GM19043 (cell line): ENCODE results near the gene ZNF652.
A peak's percentile ranks its signal among the peaks of the same experiment; 100 is the strongest.
"Not testable (repeated sequence)": the region's sequence is repeated elsewhere in the genome, so short reads cannot be mapped to it uniquely, and the experiment has no call there.

Experiments used
- ATAC-seq: cut with Tn5 transposase; IDR thresholded peaks from one replicate; pipeline ENCODE4 v1.9.1; 2021; ENCODE audit warnings: low read depth; ENCODE audit not compliant: unreplicated experiment

The ZNF652 gene

DNA sequence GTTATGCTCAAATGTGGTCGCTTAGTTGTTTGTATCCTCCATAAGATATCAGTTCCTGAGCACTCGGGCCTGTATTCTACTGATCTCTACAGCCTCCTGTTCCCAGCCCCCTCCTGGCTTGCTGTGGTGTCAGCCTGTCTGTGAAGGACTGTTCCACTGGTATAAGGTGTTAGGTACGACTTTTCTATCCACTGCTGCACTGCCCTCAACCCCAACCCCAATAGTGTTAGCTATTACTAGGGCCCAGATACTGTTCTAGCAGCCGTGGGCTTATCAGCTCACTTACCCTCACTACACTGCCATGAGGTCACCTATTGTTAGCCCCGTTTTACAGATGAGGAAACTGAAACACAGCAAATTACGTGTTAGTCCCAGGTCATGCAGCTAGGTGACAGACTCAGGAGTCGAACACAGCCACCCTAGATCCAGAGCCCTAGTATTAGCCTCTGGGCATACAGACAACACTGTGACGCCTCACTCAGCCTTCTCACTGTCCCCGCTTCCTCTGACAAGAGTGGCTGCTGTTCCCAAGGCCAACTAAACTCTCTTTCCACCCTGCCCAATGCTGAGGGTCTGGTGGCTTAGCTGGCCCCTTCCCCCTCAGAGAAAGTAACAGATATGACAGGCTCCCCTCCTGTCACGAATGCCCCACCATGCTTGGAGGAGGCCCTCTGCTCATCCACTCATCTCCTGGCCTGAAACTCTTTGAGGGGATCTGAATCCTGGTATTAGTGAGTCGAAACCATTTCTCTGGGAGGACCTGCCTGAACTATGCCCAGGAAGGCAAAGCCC, 25.6 kb upstream of the ZNF652 start:
- no peak for ATAC-seq

DNA sequence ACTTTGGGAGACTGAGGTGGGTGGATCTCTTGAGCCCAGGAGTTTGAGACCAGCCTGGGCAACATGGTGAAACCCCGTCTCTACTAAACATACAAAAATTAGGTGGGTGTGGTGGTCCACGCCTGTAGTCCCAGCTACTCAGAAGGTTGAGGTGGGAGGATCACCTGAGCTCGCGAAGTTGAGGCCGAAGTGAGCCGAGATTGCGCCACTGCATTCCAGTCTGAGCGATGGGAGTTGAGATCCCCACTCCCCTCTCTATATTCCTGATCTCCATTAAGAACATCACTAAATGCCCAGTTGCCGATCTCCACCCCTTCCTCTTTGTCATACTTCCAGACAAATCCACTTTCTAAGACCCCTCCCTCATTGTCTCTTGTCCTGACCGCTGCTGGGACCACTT, 24.3 kb upstream of the ZNF652 start:
- ATAC-seq: no peak

DNA sequence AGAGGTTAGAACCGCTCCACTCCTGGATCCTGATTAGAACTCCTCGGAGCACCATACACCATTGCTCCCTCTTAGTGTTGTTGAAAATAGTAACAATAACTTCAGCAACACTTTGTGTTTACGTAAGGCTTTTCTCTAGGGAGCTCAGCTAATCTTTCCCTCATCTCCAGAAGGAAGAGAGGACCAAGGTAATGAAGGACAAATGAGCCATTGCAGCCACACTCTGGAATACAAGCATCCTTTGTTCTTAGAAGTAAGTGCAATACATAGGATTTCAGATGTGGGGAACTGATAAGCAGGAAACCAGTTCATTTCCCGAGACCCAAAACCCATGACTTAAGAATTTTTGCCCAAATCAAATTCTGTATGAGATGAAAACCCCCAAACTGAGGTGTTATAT, 22.9 kb upstream of the ZNF652 start:
- no peak for ATAC-seq

DNA sequence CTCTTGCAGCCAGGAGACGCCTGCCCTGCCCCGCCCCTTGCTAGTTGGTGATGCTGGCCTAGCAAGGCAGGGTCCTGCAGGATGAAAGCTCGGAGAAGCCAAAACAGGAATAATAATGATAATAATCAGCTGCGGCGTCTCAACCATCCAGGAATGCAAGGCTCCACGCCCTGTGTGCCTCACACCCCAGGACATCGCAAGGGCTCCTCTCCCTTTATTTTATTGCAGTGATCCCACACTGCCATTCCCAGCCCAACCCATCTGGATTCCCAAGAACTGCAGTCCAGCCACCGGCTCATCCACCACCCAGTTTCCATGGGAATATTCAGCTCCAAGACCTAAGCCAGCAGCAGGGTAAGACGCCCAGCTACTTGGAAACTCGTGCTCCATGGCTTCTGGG, 21.0 kb upstream of the ZNF652 start:
- no peak for ATAC-seq

DNA sequence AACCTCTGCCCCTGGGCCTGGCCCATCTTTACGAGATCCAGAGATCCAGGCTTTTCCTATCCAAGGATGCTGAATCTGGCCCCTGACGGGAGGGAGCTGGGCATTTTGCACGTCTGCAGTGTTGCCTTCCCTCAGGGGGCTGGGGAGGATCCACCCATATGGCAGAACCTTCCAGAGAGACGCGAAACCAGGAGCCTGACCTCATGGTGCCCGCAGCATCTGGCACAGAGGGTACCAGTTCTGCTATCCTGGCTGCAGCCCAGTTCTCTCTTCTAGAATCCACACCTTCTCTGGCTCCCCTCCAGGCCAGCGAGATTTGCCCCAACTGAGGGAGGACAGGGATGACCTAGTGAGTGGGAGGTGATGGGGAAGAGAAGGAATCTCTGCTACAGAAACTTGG, 20.5 kb upstream of the ZNF652 start:
- ATAC-seq: no peak

DNA sequence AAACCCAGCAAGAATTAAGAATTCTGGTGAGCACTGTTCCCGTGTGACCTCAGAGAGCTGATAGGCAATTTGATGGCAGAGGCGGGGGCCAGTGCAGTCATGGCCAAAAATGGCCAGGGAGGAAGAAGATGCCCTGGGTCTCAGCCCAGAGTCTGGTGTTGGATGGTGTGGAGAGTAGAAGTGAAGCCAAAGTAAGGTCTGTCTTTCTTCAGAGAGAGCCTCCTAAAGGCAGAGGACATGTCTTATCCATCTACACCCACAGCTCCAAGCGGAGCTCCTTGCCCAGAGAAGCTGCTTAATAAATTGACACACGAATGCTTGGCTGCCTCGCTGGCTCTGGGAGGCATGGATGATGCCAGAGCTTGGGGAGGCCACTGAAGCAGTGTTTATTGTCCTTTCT, 19.7 kb upstream of the ZNF652 start:
- ATAC-seq: no peak

DNA sequence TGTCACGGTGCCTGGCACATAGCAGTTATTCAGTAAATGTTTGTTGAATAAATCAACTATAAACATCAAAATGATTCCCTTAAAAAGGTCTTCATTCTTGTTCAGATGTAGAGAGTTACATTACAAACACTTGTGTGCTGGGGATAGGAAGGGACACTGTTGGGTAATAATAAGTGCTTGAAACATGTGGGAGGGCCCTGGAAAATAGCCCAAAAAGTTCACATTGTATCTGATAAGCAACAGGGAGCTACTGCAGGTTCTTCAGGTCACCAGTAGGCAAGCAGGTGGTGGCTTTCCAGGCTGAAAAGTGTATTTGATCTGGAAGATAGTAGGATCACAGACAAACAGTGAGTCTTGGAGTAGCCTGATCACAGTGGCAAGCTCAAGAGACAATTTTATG, 19.0 kb upstream of the ZNF652 start:
- ATAC-seq: no peak

DNA sequence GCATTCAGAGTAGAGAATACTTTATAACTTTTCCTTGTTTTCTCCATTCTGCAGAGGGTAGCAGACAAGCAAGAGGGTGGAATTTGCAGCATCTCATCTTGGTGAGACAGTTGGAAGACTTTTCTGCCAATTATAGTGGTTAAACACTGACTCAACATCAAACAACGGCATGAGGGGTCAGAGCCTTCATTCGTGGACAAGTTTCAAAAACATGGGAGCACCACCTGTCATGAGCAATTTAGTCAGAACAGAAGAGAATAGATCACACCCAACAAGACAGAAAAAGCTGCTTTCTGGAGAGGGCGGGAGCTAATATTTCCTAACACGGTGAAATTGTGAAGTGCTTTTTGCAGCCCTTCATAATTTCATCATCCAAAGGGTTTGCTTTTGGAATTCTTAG, 17.9 kb upstream of the ZNF652 start:
- no peak for ATAC-seq

DNA sequence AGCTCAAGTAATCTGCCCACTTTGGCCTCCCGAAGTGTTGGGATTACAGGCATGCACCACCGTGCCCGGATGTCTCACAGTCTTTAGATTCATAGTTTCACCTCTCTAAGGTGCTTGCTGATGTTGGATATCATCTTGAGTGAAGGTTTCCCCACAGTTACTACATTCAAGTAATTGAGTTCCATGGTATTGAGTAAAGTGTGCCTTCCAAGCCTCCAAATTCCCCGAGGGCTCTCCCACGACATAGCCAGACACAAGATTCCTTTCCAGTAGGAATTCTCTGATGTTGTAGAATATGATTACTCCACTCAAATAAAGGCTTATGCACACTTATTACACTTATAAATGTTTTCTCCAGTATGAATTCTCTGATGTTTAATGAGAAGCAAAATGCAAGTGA, 16.3 kb upstream of the ZNF652 start:
- ATAC-seq: no peak

DNA sequence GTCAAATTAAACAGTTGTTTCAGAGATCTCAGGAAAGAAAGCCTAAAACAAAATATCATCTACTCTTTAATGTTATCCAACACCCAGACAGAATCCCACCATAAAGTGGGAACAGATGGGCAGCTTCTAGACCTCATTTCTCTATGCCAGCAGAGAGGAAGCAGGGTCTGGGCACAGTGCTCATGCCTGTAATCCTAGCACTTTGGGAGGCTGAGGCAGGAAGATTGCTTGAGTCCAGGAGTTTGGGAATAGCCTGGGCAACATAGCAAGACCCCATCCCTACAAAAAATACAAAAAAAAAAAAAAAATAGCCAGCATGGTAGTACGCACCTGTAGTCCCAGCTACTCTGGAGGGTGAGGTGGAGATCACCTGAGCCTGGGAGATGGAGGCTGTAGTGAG, 13.5 kb upstream of the ZNF652 start:
- ATAC-seq: no peak

DNA sequence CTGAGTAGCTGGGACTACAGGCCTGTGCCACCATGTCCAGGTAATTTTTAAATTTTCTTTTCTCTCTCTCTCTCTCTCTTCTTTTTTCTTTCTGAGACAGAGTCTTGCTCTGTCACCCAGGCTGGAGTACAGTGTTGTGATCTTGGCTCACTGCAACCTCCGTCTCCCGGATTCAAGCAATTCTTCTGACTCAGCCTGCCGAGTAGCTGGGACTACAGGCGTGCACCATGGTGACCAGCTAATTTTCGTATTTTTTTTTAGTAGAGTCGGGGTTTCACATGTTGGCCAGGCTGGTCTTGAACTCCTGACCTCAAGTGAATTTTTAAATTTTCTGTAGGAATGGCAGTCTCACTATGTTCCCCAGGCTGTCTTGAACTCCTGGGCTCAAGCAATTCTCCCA, 11.1 kb upstream of the ZNF652 start:
- ATAC-seq: no peak

DNA sequence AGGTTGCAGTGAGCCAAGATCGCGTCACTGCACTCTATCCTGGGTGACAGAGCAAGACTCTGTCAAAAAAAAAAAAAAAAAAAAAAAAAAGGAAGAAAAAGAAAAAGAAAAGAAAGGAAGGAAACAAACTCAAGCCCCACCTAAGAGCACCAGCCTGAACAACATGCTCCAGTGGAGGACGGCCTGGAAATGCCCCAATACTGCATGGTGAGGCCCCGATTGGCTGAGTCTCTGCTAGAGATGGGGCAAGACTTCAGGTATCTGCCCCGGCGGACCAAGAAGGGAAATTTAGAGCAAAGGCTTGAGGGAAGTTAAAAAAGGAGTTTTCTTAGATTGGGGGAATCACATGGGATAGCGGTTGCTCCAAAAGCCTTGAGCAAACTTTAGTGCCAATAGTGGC, 10.4 kb upstream of the ZNF652 start:
- ATAC-seq: no peak

DNA sequence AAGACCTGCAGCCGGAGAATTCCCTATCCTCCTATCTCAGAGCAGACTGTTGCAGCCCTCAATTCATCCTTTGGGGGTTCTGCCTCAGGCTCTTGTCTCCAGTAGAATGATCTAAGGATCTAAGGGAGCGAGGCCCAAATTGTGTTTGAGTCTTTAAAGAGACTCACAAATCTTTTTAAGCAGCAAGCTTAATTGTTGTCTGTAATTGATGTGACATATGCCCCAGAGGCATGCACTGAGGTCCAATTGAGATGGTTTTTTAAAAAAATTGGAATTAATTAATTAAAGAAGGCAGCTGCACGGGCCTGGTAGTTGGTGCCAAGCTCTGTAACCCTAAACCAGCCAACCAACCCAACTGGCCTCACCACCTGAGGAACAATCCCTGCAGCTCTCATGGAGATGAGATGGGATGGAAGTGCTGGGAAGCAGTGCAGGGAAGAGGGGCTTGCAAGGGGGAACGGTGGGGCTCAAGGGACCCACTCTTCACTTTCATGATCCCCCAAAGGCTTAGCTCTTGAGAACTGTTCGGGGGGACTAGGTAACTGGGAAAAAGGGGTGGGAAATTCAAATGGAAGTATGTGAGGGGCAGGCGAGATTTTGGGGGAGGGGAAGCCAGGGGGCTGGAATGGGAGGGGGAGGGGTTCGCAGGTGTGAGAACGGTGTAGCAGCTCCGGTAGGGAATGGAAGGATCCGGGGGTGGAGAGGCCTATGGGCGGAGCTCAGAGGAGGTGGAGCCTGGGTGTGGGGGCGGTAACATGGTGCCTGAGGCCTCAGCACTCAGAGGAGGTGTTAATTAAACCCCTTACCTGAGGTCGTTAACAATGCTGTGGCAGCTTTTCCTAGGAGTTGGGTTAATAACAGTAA, 9.2 kb upstream of the ZNF652 start:
- no peak for ATAC-seq

DNA sequence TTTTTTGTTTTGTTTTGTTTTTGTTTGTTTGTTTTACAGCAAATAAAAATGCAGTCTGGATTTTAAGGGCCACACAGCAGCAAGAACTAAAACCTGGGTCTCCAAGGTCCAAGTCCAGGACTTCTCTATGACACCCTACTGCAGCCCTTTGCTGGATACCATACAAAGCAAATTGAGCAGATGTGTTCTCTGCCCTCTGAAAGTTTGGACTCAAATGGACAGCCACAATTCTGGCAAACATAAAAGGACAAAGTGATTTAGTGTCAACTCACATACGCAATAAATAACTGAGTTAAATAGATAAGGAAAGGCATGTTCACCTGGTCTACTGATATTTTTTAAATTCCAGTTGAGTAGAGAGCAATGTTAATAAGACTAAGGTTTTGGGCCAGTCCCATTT, 7.7 kb upstream of the ZNF652 start:
- ATAC-seq: no peak

DNA sequence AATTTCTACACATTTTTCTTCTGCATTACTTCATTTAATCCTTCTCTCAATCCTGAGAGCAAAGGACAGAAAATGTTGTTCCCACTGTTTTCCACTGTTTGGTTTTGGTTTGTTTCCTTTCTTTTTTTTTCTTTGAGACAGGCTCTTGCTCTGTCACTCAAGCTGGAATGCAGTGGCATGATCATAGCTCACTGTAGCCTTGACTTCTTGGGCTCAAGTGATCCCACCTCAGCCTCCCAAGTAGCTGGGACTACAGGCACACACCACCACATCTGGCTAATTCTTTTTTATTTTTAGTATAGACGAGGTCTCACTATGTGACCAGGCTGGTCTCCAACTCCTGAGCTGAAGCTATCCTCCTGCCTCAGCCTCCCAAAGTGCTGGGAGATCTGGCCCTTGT, 7.0 kb upstream of the ZNF652 start:
- ATAC-seq: no peak

DNA sequence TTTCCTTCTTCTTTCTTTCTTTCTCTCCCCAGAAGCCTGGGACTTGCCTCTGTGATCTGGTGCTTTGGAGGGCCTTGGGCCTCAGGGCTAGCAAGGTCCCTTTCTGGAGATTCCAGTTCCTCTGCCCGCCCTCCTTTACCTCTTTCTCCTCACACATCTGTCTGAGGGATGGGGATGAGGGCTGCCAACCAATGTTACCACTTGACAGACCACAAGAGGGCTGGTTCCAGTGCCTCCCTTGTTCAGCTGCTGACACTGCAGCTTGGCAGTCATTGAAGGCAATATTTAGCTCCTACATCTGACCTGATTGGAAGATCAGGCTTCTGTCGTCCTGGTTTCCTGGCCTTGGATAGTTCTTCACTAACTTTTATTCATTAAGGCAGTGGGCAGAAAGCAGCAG, 3.6 kb upstream of the ZNF652 start:
- ATAC-seq: no peak

DNA sequence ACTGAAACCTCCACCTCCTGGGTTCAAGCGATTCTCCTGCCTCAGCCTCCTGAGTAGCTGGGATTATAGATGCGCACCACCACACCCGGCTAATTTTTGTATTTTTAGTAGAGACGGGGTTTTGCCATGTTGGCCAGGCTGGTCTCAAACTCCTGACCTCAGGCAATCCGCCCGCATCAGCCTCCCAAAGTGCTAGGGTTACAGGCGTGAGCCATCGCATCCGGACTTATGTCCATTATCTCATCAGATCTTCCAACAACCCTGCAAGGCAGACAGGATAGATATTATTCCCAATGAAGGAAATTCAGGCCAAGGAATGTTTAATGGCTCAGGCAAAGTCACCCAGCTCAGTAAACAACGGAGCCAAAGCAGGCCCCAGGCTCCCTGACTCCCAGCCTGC, 3.1 kb upstream of the ZNF652 start:
- not testable (repeated sequence) for ATAC-seq

DNA sequence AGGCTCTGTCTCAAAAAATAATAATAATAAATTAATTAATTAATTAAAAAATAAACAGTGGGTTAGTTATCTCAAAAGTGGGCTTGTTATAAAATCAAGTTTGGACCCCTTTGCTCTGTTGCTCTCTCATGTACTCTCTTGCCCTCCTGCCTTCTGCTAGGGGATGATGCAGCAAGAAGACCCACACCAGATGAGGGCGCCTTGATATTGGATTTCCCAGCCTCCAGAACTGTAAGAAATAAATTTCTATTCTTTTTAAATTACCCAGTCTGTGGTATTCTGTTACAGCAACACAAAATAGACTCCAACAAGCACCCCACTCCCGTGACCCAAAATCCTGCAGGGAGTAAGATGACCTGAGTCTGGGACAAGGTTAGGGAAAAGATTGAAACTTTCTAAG, 2.1 kb upstream of the ZNF652 start:
- no peak for ATAC-seq

DNA sequence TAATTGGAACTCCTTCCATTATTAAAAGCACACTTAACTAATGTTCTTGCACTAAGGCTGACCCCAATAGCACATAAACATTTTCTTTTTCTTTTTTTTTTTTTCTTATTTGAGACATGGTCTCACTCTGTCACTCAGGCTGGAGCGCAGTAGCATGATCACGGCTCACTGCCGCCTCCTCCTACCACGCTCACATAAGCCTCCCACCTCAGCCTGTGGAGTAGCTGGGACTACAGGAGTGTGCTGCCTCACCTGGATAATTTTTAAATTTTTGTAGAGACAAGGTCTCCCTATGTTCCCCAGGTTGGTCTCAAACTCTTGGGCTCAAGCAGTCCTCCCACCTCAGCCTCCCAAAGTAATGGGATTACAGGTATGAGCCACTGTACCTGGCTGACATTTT, 1.2 kb upstream of the ZNF652 start:
- no peak for ATAC-seq

DNA sequence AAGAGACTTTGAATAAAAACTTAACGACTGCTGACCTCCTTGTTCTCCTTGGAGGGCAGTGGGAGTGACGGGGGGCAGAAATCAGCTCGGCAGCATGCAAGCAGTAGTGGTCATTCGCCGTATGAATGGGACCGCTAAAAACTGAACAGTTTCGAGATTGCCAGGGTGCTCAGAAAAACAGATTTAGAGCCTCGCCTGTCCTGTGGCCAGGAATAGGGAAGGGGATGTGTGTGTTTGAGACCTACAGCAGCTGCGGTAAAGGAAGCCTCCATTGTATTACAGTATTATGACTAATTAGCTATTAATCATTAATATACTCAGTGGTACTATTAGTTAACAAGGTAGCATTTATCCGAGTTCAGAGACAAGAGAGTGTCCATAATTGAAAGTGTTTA, 670 bp upstream of the ZNF652 start:
- ATAC-seq: no peak

DNA sequence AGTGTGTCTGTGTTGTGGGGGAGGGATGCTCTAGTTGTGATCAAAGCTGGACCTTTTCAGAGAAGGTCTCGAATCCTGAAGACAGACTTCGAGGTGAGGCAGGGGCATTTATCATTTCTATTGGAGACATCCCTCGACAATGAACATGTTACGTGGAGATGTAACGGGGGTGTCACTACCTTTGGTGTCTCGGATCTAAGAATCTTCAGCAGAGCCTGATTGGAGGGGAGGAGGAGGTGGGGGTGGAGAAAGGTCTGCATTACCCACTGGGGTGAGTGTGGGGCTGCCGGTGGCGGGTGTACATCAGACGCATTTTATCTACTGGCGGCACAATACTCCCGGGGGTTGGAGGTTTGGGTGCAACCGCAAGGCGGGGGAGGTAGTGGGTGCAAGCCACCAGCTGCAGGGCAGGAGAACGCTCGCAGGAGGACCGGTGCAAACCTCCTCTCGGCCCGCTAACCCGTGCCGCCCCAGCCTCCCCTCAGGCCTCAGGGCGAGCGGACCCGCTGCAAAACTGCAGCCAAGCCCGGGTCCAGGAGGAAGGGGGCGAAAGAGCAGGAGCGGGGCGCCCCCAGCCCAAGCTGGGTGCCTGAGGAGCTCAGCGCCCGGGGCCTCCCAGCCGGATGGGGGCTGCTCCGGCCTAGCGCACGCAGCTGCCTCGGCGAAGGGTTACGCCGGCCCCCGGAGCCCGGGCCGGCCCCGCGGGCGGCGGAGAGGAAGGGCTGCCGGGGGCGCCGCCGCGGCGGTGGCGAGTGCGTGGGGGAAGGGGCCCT, 735 bp downstream of the ZNF652 start:
- peak; percentile 10 for ATAC-seq
